Kidney tubule cell (primary cell): ENCODE results near the gene SRGAP3.

Experiments used
- DNase-seq: peaks from one replicate; pipeline ENCODE4 v3.0.0-alpha.2; 2018; ENCODE audit warnings: low spot score

Gene SRGAP3

GRCh38 chr3:9146367-9147071, 102.9 kb downstream of the SRGAP3 start:
- no peak for DNase-seq

GRCh38 chr3:9143184-9143583, 106.3 kb downstream of the SRGAP3 start:
- no peak for DNase-seq

- DNase-seq: no peak
Measured at GRCh38 chr3:9142362-9142761, 107.1 kb downstream of the SRGAP3 start.

- no peak for DNase-seq
Measured at GRCh38 chr3:9141928-9142289, 107.5 kb downstream of the SRGAP3 start.

- no peak for DNase-seq
Measured at GRCh38 chr3:9139366-9139765, 110.1 kb downstream of the SRGAP3 start.

GRCh38 chr3:9137676-9138075, 111.8 kb downstream of the SRGAP3 start:
- no peak for DNase-seq

GRCh38 chr3:9136746-9137465, 112.5 kb downstream of the SRGAP3 start:
- DNase-seq: no peak

GRCh38 chr3:9135930-9136525, 113.4 kb downstream of the SRGAP3 start:
- DNase-seq: peak; percentile 44

GRCh38 chr3:9135526-9135925, 113.9 kb downstream of the SRGAP3 start:
- DNase-seq: no peak

- DNase-seq: no peak
Measured at GRCh38 chr3:9133656-9134055, 115.8 kb downstream of the SRGAP3 start.

GRCh38 chr3:9130345-9131305, 118.8 kb downstream of the SRGAP3 start:
- no peak for DNase-seq

GRCh38 chr3:9129365-9129764, 120.1 kb downstream of the SRGAP3 start:
- DNase-seq: no peak

- DNase-seq: no peak
Measured at GRCh38 chr3:9125278-9125951, 124.0 kb downstream of the SRGAP3 start.

GRCh38 chr3:9124730-9125129, 124.7 kb downstream of the SRGAP3 start:
- no peak for DNase-seq

- no peak for DNase-seq
Measured at GRCh38 chr3:9123840-9124239, 125.6 kb downstream of the SRGAP3 start.

GRCh38 chr3:9122732-9123364, 126.6 kb downstream of the SRGAP3 start:
- DNase-seq: peak; percentile 73

GRCh38 chr3:9121366-9122001, 128.0 kb downstream of the SRGAP3 start:
- DNase-seq: no peak

GRCh38 chr3:9119331-9119730, 130.1 kb downstream of the SRGAP3 start:
- no peak for DNase-seq

- DNase-seq: no peak
Measured at GRCh38 chr3:9118222-9118621, 131.2 kb downstream of the SRGAP3 start.

GRCh38 chr3:9117220-9117619, 132.2 kb downstream of the SRGAP3 start:
- no peak for DNase-seq

- DNase-seq: no peak
Measured at GRCh38 chr3:9116336-9116735, 133.1 kb downstream of the SRGAP3 start.
